ENCODE results near the gene TMEM141. TPM values are rescaled to one million over a fixed set of nuclear protein-coding genes. Genes with fewer than 3 reads are reported as not detected.
"Not testable (repeated sequence)": the region's sequence is repeated elsewhere in the genome, so short reads cannot be mapped to it uniquely, and the experiment has no call there.

Gene TMEM141
- total and polyA plus RNA-seq, 2 experiments from 2014 or later, result 200 to 238 TPM

- peak; percentile 65 for TF ChIP-seq CTCF (IDR thresholded peaks at IDR 0.05; ENCODE audit: low read depth, low read length)
- H3K4me1 ChIP-seq (ENCODE audit: low read depth), result peaks cover 59% of the 10 kb centered on the region
- no peak overlapping the region for H3K4me3 ChIP-seq
- H3K27me3 ChIP-seq, result no peaks in the 10 kb centered on the region
- DNase-seq (ENCODE audit: low read depth in 1 of 2, low spot score in 1 of 2), result peak; percentile 69 to 86
- H3K36me3 ChIP-seq, result no peaks in the 10 kb centered on the region
- H3K27ac ChIP-seq, result peak overlapping the region; percentile 97
- no peaks in the 10 kb centered on the region for H3K9me3 ChIP-seq (ENCODE audit: low read depth)
Observed at GRCh38 chr9:136787690-136788400, 3.3 kb upstream of the TMEM141 start.

- H3K9me3 ChIP-seq (ENCODE audit: low read depth); H3K4me3 ChIP-seq; H3K27me3 ChIP-seq; H3K36me3 ChIP-seq: not testable (repeated sequence)
- DNase-seq (ENCODE audit: low read depth in 1 of 2, low spot score in 1 of 2), result peak; percentile 19 to 45
- H3K4me1 ChIP-seq (ENCODE audit: low read depth), result peaks cover 63% of the 10 kb centered on the region
- peak overlapping the region; percentile 97 for H3K27ac ChIP-seq
Observed at GRCh38 chr9:136788644-136789522, 2.3 kb upstream of the TMEM141 start.

GRCh38 chr9:136789523-136789937 lies 1.6 kb upstream of the TMEM141 start:
- Histone ChIP-seq H3K27me3 (no peaks in the 10 kb centered on the region), H3K4me3 (no peak overlapping the region), H3K4me1 (ENCODE audit: low read depth) (peaks cover 56% of the 10 kb centered on the region), H3K36me3 (no peaks in the 10 kb centered on the region), H3K9me3 (ENCODE audit: low read depth) (no peaks in the 10 kb centered on the region), H3K27ac (peak overlapping the region; percentile 97)
- no peak for TF ChIP-seq CTCF (IDR thresholded peaks at IDR 0.05; ENCODE audit: low read depth, low read length)
- no peak for DNase-seq (ENCODE audit: low read depth in 1 of 2, low spot score in 1 of 2)

GRCh38 chr9:136791516-136792276 lies 552 bp downstream of the TMEM141 start:
- DNase-seq (ENCODE audit: low read depth in 1 of 2, low spot score in 1 of 2), result peak; percentile 39 to 61
- H3K36me3 ChIP-seq, result no peaks in the 10 kb centered on the region
- peak overlapping the region; percentile 58 for H3K4me3 ChIP-seq
- TF ChIP-seq CTCF (IDR thresholded peaks at IDR 0.05; ENCODE audit: low read depth, low read length), result peak; percentile 97
- peaks cover 57% of the 10 kb centered on the region for H3K4me1 ChIP-seq (ENCODE audit: low read depth)
- H3K27me3 ChIP-seq, result no peaks in the 10 kb centered on the region
- peak overlapping the region; percentile 99 for H3K27ac ChIP-seq
- H3K9me3 ChIP-seq (ENCODE audit: low read depth), result no peaks in the 10 kb centered on the region

GRCh38 chr9:136792321-136793085 lies 1.4 kb downstream of the TMEM141 start:
- Histone ChIP-seq H3K27me3 (no peaks in the 10 kb centered on the region), H3K4me3 (peak overlapping the region; percentile 58), H3K9me3 (ENCODE audit: low read depth) (no peaks in the 10 kb centered on the region), H3K4me1 (ENCODE audit: low read depth) (peaks cover 62% of the 10 kb centered on the region), H3K36me3 (no peaks in the 10 kb centered on the region), H3K27ac (peak overlapping the region; percentile 99)
- no peak for TF ChIP-seq CTCF (IDR thresholded peaks at IDR 0.05; ENCODE audit: low read depth, low read length)
- no peak for DNase-seq (ENCODE audit: low read depth in 1 of 2, low spot score in 1 of 2)

Data from cardiac muscle cell (in vitro differentiated cells and primary cell).